DMS53 (cell line): ENCODE measurements around the gene NT5C2.
A peak's percentile ranks its signal among the peaks of the same experiment; 100 is the strongest.

Experiments used
- DNase-seq: peaks from one replicate; lab custom pipeline; 2025; lab: John Stamatoyannopoulos, UW

NT5C2 gene

GRCh38 chr10:103060575-103060974 is 132.5 kb downstream of the NT5C2 start:
- no peak for DNase-seq

- no peak for DNase-seq
These were observed 135.0 kb downstream of the NT5C2 start for GRCh38 chr10:103058034-103058433.

GRCh38 chr10:103055105-103055504 is 138.0 kb downstream of the NT5C2 start:
- DNase-seq, result no peak

- DNase-seq, result no peak
These were observed 138.5 kb downstream of the NT5C2 start for GRCh38 chr10:103054621-103055020.

GRCh38 chr10:103053659-103054581 is 139.2 kb downstream of the NT5C2 start:
- peak; percentile 90 for DNase-seq

- DNase-seq, result no peak
These were observed 143.8 kb downstream of the NT5C2 start for GRCh38 chr10:103049237-103049636.

- DNase-seq, result no peak
These were observed 145.7 kb downstream of the NT5C2 start for GRCh38 chr10:103047381-103047780.

- no peak for DNase-seq
These were observed 147.1 kb downstream of the NT5C2 start for GRCh38 chr10:103045961-103046360.

GRCh38 chr10:103044942-103045489 is 148.1 kb downstream of the NT5C2 start:
- no peak for DNase-seq

- DNase-seq, result no peak
These were observed 150.2 kb downstream of the NT5C2 start for GRCh38 chr10:103042908-103043307.

GRCh38 chr10:103042129-103042528 is 150.9 kb downstream of the NT5C2 start:
- DNase-seq, result peak; percentile 63

- DNase-seq, result no peak
These were observed 151.7 kb downstream of the NT5C2 start for GRCh38 chr10:103041391-103041790.

GRCh38 chr10:103040418-103040817 is 152.7 kb downstream of the NT5C2 start:
- no peak for DNase-seq

GRCh38 chr10:103038570-103038969 is 154.5 kb downstream of the NT5C2 start:
- no peak for DNase-seq
